AG09309 (cell line): ENCODE results near the gene USP50.

Experiments
- DNase-seq: peaks from one replicate; pipeline ENCODE4 v3.0.0-alpha.2; 2010; ENCODE audit warnings: low read depth
- H3K4me3 ChIP-seq: 2 replicates; pipeline ENCODE4 v1.5.1; 2011; ENCODE audit warnings: mild to moderate bottlenecking, low read depth, low read length, moderate library complexity; ENCODE audit not compliant: control insufficient read depth
- TF ChIP-seq, protein P1 (sequence below): IDR thresholded peaks from 2 replicates; pipeline ENCODE4 v1.5.1; 2011; ENCODE audit warnings: mild to moderate bottlenecking, low read depth, low read length, inconsistent platforms; ENCODE audit not compliant: insufficient read depth, control insufficient read depth; ENCODE audit errors: missing control alignments

USP50 gene

DNA sequence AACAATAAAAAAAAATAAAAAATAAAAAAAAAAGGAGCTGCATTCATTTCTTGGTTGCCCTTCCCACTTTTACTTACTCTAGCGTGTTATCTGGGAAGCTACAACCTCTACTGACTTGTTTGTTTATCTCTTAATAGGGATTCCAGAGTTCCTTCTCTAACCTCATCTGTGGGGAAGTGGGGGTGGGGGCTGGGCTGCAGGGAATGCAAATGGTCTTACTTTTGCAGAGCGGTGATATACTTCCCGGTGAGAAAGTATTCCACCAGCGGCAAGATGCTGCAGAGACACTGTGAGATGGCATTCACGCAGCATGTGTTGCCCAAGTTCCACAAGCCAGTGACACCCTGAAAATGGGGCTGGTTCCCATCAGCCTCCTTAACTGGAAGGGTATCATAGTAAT is 2.1 kb downstream of the USP50 start:
- DNase-seq = no peak
- TF ChIP-seq, protein P1, sequence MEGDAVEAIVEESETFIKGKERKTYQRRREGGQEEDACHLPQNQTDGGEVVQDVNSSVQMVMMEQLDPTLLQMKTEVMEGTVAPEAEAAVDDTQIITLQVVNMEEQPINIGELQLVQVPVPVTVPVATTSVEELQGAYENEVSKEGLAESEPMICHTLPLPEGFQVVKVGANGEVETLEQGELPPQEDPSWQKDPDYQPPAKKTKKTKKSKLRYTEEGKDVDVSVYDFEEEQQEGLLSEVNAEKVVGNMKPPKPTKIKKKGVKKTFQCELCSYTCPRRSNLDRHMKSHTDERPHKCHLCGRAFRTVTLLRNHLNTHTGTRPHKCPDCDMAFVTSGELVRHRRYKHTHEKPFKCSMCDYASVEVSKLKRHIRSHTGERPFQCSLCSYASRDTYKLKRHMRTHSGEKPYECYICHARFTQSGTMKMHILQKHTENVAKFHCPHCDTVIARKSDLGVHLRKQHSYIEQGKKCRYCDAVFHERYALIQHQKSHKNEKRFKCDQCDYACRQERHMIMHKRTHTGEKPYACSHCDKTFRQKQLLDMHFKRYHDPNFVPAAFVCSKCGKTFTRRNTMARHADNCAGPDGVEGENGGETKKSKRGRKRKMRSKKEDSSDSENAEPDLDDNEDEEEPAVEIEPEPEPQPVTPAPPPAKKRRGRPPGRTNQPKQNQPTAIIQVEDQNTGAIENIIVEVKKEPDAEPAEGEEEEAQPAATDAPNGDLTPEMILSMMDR = no peak

GRCh38 chr15:50543556-50543955 is 2.9 kb downstream of the USP50 start:
- H3K4me3 ChIP-seq = no peak overlapping the region
- no peak for DNase-seq
- TF ChIP-seq, protein P1 = no peak

More for the DNA sequence above, 2.1 kb downstream of the USP50 start:
- no peak overlapping the region for H3K4me3 ChIP-seq

DNA sequence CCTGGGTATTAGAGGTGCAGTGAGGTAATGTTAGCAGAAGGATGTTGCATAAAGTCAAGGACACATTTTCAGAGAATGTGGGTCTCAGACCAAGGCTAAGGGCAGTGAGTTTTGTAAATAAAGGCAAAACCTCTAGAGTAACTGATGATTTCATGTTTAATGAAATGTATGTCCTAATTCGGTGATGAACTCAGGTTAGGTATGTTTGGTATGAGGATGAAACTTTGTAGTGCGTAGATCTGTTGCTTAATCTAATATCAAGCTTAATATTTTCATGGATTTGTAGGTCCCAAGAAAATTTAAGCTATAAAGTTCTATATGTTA is 3.6 kb downstream of the USP50 start:
- H3K4me3 ChIP-seq = no peak overlapping the region
- TF ChIP-seq, protein P1 = no peak
- no peak for DNase-seq

DNA sequence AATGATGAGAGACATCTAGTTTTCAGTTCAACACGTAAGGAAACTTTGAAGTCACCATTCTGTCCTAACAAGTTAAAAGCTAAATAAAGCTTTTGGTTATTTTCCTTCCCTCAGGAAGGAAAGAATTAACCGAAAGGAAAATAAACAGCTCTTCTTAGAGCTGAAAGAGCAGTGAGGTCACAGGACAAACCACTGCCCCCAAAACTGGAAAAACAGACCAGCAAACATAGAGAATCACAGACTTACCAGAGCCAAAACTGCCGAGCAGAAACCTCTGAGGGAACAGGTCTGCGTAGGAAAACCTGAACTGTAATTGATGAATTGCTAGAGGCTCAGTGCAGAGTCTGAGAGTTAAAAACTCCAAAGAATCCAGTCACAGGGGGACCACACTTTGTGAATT is 14.7 kb downstream of the USP50 start:
- no peak overlapping the region for H3K4me3 ChIP-seq
- no peak for DNase-seq
- TF ChIP-seq, protein P1 = no peak

GRCh38 chr15:50531163-50531562 is 15.3 kb downstream of the USP50 start:
- TF ChIP-seq, protein P1 = no peak
- H3K4me3 ChIP-seq = no peak overlapping the region
- no peak for DNase-seq

GRCh38 chr15:50523851-50524251 is 22.6 kb downstream of the USP50 start:
- no peak for DNase-seq
- TF ChIP-seq, protein P1 = no peak

More at GRCh38 chr15:50523851-50524251, 22.6 kb downstream of the USP50 start:
- no peak overlapping the region for H3K4me3 ChIP-seq
